Posterior cingulate gyrus (tissue), 11 donors: Measurements from ENCODE around the gene ANK3.

ENCODE experiments used
- DNase-seq, 10 donors: peaks; one replicate each; pipeline versions ENCODE4 v3.0.0 to v3.0.0-alpha.2; 2020 to 2021; ENCODE audit warnings: mixed read lengths in 3 of 10
- intact Hi-C: fragments of 100-400 bp; cut with DNase I; formaldehyde crosslinking; loops from one replicate; pipeline ENCODE4 v1.15.1; 2023

The ANK3 gene

DNA sequence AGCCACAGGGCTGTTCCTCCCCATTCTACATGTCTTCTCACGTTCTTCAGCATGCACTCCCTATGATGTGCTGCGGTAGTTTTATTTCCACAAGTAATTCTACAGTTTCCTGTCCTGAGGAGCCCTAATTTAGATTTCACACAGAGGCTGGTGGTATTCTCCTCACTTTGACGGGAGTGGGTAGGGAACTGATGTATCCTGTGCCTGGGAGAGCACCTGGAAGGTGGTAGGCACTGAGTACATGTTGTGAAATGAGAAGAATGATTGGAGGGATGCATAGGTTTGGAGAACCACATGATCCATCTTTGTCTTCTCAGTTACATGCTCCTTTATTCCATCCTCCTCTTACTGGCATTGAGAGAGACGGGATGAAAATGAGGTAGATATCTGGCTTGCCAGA, 365.2 kb downstream of the ANK3 start:
- intact Hi-C loops = no loop called here
- no peak for DNase-seq

DNA sequence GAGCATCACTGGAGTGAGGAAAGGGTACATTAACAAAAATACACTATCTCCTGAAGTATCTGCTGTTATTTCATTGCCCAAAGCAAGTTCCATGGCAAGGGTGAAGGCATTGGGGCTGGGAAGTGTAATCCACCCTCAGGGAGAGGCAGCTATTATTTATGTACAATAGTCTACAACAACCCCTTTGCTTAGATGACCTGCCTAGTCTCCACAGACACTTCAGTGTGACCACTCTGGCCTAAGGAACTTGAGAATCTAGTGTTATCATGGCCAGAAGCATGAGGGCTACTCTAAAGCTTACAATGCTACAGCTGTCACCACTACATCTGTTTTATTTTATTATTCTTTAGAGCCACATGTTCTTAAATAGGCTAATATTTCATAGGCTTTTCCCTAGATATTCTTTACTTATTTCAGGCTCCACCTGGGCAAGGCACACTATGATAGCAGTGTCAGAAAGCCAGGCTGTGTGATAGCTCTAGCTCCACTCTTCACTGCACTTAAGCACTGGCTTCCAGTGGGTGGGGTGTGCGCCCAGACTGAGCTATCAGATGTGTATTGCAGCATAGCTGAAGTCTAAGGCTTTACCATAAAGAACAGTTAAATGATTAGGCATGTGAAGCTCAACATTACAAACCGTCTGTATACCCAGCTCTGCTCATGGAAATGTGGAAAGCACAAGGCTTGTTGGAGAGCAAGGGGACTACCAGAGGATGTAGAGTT, 366.4 kb downstream of the ANK3 start:
- DNase-seq = no peak
- intact Hi-C loops = no loop called here

DNA sequence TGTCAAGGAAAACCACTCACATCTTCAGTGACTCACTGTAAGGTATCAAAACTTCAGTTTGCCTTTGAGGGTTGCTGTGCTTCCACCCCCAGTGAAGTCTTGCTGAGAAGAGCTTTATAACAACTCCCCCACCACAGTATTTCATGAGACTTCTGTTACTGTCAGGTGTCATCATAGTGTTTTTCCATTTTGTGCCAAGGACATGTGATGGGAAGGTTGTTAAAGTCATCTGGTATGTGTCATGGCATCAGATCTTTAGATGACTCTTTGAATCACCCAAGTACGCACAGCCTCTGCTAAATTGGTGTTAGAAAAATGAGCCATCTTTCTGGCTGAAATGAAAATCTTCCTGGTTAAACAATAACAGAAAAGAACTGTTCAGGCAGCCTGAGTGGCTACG, 368.3 kb downstream of the ANK3 start:
- intact Hi-C loops = no loop called here
- DNase-seq = no peak

DNA sequence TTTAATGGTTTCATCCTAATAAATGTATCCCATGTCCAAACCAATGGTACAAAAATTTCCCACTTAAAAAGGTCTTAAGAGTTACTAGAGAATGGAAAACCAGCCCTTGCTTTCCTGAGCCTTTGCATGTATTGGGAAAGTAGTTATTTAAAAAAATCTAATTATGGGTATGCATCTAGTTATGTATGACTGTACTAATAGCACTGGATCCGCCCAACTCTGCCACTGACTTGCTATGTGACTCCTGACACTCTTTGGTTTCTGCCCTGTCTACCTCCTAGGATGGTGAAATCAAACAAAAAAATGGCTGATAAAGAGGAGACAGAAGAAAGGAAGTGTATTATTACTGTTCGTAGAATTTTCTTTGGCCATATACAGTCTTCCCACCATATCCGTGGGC, 372.9 kb downstream of the ANK3 start:
- intact Hi-C loops = no loop called here
- no peak for DNase-seq

DNA sequence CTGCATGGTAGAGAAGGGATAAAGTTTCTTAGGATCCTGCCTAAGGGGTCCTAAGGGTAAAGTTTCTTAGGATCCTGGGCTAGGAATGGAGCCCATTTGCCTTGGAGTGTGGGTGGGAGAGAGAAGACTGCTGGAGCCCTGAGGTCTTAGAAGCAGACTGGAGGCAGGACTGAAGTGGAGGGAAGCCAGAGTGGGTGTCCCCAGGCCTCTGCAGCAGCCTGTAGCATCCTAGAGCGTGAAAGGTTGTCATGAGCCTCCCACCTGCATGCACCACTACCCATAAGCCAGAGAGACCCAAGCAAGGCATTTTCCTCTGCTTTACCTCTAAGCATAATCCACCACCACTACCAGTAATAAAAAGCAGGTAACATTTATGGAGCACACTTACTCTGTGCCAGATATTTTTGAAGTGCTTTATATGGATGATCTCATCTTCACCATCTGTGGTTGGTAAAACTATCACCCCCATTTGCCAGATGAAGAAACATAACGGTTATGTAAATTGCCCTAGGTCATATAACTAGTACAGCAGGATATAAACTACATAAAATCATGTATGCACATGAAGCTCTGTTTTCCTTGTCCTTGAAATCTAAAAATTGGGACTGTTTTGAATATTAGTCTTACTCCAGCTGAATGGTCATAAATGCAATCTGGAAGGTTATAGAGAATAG, 379.8 kb downstream of the ANK3 start:
- intact Hi-C loops = no loop called here
- DNase-seq = no peak

DNA sequence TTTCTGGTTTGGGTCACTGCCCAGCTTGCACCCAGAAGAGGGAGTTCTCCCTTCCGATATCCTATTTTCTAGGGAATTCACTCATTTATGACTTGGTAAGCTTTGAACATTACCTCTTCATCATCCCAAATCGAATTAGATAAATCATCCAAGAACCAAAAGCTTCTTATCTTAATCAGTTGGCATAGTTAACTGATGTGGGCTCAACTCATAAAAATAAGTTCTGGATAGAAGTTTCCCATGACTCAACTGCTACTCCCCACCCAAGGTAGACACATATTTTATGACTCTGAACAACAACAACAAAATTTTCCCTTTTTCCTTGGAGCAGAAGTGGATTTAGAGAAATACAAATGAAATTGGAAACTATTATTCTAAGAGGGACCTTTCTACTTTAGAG, 380.4 kb downstream of the ANK3 start:
- intact Hi-C loops = no loop called here
- DNase-seq = no peak

DNA sequence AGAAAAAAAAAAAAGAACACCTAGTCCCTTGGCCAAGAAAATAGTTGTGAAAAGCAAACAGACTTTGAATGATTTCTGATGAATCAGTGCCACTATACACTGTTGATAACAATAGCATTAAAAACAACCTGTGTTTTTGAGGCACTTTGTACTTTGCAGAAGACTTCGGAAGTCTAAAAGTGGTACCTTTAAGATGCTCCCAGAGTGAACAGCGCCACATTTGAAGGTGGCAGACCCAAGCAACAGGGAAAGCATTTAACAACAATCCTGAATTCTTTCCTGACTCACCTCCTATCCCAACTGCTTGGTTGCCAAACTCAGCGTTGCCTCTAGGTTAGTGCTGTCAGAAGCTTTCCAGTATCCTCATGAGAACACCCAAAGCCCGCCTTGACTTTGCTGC, 380.9 kb downstream of the ANK3 start:
- DNase-seq = no peak
- intact Hi-C loops = no loop called here

DNA sequence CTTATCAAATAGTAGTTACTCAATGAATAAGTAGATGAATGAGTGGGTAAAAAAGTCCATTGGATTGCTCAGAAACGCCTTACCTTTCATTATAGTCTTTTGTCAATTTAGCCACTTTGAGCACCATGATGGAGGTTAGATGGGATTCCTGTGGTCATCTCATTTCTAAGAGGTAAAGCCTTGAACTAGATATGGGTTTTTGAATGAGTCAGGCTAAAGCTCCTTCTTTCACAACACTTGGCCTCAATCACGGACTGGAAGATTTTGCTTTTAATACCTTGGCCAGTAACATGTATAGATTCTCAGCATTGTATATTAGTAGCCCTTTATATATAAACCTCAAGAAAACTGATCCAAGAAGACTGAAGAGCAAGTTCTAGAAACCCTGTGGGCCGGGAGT, 383.6 kb downstream of the ANK3 start:
- intact Hi-C loops = no loop called here
- DNase-seq = no peak

DNA sequence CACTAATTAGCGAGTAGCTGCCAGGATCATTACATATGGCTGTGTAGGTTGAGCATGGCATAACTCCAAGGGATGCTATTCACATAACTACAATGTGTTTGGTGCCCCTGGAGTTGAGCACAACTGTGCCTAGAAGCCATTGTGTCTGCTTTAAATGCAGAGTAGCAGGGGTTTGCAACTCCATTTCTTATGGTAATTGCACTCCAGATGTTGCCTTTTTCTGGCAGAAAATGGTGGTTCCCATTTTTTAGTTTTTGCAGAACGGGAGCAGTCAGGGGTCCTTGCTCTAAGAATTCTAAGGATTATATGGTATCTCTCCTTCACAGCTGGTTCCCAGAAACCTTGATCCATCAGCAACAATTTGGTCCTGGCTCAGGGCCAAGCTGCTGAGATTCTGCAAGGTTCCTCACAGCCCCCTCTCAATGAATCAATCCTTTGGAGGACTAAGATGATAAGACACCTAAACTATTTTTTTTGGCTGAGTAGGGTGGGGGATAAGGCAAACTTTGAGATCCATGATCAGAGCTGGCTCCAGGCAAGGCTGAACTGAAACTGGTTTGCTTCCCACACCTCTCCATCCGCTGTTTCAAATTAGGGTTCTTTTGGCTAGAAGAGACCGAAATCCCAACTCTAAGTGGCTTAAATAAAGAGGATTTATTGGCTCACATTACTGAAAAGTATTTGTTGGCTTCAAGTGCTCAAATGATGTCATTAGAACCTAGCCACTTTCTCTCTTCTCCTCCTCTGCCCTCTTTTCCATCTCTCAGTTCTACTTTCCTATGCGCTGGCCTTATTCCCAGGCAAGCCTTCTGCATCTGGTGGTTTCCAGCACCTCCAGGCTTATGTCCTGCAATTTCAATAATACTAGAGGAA, 385.8 kb downstream of the ANK3 start:
- DNase-seq = peak in 1 of 10 donors; percentile 23

DNA sequence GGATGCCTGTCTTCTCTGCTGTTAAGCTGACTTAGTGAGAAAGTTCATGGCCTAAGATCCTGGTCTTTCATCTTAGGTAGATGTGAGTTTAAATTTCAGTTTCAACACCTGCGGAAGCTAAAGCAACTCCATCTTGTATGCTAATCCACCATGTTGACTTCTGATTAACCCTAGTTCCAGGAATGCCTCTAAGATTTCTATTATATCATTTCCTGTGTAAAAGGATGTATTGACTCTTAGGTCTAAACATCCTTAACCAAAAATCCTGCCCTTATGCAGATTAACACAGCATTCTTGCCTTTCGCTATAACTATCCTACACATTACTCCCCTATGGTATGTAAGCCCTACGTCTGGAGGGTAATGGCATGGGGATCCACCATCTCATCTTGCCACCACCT, 388.9 kb downstream of the ANK3 start:
- intact Hi-C loops = no loop called here
- no peak for DNase-seq

More for the DNA sequence above, 385.8 kb downstream of the ANK3 start:
- intact Hi-C loops = no loop called here

DNA sequence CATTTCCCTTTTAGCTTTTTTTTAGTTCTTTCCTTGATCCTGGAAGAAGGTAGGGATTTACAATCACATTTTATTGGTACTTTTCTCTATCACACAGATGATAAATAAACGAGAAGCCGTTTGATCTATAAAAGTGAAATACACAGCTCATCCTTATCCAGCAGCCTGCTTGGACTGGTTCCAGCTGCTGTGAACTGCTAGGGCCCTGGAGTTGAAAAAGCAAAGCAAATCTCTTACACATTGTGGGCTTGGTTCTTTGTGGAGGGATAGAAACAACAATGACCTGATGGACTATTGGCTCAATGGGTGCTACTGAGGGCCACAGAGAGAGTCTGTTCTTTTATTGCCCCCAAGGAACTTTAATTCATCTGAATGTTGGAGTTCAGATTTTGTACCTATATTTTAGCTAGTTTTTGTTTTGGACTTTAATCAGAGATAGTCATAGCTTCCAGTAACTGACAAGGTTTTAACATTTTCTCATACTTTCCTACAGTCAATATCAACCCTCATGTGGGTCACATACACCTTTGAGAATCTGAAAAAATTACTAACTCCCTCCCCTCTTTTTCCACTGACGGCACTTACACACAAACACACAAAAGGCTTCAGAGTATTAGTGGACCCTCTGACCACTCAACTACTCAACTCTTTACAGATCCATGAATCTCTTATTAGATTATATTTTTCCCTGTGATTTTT, 391.7 kb downstream of the ANK3 start:
- no peak for DNase-seq
- intact Hi-C loops = no loop called here

DNA sequence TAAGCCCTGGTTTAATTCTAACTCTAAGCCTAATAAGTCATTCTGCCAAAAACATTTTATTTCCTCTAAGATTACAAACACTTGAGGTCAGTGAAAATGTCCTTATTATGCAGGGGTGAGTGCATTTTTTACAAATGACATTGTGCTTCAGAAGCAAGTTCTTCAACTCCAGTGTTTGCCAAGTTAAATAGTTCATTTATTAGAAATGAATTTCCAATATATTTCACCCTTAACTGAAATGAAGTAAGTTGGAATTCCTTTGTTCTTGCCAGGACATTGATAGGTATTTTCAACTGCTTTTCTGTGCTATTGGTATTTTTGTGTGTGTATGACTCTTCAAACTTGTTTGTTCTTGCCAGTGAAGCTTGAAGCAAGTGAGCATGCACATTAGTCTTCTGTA, 393.8 kb downstream of the ANK3 start:
- DNase-seq = no peak
- intact Hi-C loops = no loop called here

DNA sequence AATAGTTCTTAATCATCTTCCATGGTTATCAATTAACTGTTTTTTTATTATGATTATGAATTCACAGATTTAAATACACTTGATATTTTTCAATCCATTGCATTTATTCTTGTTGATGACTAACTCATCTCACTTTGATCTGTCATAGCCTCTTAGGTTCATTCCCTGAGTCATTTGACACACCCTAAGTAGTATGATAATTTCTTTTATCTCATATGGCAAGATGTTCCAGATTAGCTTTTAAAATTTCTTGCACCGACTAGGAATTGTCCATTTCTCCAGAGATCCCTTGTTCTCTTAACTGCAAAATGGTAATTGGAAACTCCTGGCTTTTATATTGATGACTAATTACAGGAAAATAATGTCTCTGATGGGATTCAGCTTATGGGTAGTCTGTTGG, 395.7 kb downstream of the ANK3 start:
- intact Hi-C loops = no loop called here
- DNase-seq = no peak

DNA sequence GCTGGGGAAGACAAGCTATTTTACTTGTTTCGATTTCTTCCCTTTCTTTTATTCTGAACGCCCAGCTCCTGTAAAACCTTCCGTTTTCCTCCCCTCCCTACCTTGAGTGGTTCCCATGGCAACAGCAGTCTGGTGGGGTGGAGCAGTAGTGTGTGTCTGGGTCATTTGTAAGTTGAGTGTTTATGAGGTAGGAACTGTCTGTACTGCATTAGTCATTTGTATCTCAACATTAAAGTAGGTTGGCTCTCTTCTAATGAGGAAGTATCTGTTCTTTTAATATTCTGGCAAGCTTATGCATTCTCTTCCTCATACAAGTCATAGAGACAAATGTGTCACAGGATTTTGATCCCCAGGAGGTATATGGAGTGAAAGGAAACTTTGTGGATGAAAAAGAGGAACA, 398.0 kb downstream of the ANK3 start:
- no peak for DNase-seq
- intact Hi-C loops = no loop called here

DNA sequence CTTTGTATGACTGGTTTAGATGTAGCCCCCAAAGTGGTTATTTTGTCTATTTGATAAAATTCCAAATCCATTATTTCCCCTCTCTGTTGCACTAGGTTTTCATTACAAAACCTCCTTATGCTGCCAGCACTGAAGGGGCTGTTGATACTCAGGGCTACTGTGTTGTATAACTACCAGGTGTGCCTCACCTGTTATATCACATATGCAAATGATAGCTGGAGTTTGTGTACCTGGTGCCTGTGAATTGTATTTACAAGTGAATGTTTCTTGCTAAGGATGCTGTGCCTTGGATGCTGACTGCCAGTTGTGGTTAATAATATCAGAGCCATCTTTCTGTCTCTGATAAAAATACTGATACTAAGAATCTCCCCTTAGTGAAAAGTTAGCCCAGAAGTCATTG, 398.6 kb downstream of the ANK3 start:
- intact Hi-C loops = no loop called here

DNA sequence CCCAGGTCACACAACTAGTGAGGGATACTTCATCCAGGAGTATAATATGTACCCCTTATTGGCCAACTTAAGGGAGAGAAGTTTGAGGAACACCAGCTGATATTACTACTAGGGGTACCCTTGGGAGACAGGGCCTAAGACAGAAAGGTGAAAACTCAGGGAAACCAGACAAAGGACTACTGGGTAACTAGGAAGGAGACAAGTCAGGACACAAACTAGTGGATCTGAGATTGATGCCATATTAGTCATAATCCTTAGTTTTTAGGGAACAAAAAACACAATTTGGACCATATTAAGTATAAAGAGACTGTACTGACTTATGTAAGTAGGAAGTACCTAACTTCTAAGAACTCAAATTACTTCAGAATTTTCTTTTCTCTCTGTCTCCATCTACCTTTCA, 404.0 kb downstream of the ANK3 start:
- intact Hi-C loops = no loop called here
- DNase-seq = no peak

More for the DNA sequence above, 398.6 kb downstream of the ANK3 start:
- DNase-seq = no peak

DNA sequence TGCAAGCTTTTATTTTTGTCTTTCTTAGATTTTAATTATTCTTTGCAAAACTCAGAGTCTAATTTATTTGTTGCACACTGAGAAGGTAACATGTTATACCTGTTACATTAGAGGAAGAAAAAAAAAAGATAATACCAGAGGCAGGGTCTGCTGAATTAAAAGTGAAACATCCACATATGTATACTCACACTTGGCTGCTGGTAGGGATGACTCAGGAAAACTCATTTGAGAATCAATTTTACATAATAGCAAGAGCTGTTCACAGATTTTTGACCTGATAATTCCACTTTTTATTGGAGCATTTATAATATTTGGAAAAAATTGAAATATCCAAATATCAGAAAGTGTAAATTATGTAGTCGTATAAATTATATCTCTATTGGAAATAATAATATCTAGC, 405.3 kb downstream of the ANK3 start:
- intact Hi-C loops = no loop called here
- DNase-seq = no peak

DNA sequence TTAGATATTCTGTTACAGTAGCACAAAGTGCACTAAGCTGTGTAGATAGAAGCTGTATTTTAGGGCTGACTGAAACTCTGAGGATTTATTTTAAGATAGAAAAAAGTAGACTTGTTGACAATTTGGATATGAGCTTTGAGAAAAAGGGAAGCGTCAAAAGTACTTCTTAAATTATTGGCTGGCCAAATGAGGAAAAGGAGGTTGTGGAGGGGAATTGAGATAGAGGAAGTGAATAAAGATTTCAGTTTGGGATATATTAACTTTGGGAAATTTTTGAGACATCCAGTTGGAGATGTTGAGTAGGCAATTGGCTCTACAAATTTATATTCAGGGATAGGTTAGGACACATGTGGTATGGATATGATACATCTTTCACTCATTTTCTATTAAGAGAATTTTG, 409.3 kb downstream of the ANK3 start:
- DNase-seq = no peak
- intact Hi-C loops = no loop called here

DNA sequence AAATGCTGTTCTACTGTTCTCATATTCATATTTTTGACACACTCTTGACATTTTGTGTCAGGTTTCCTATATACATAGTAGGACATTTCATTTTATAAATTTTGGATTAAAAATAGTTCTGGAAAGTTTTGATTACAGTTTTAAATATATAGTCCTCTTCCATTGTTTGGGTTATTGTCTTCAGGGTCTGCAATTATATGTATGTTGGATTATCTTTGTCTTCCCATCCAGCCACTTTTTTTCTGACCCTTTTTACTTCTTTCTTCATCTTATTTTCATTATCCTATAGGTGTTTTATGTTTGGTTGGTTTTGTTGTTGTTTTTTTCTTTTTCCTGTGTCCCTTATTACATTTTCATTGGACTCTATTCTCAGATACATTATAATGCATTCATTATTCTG, 412.2 kb downstream of the ANK3 start:
- intact Hi-C loops = no loop called here

DNA sequence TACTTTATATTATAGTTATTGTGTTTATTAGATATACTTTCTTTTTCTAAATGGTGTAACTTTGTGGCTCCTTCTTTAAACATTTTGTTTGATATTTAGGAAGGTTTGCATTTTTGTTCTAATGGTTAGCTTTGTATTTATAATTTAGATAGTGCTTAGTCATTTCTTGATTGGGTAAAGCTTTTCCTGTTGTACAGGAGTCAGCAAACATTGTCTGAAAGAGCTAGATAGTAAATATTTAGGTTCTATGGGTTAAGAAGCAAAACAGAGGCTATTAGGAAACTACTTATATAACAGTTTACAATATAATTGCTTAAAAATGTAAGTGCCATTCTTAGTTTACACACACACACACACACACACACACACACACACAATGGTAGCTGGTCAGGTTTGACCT, 412.8 kb downstream of the ANK3 start:
- intact Hi-C loops = no loop called here

More for the DNA sequence above, 412.2 kb downstream of the ANK3 start:
- DNase-seq = no peak

More for the DNA sequence above, 412.8 kb downstream of the ANK3 start:
- DNase-seq = no peak
